ENCODE measurements around the gene HECW1.

HECW1 gene

GRCh38 chr7:43274752-43275151, 162.3 kb downstream of the HECW1 start:
- no peak for DNase-seq

GRCh38 chr7:43276547-43276946, 164.1 kb downstream of the HECW1 start:
- DNase-seq: no peak

GRCh38 chr7:43278088-43278644, 165.7 kb downstream of the HECW1 start:
- no peak for DNase-seq

- DNase-seq: no peak
These were observed 168.8 kb downstream of the HECW1 start for GRCh38 chr7:43281268-43281667.

GRCh38 chr7:43283706-43284105, 171.3 kb downstream of the HECW1 start:
- DNase-seq: no peak

GRCh38 chr7:43289826-43290225, 177.4 kb downstream of the HECW1 start:
- no peak for DNase-seq

GRCh38 chr7:43290978-43291377, 178.5 kb downstream of the HECW1 start:
- DNase-seq: no peak

- no peak for DNase-seq
These were observed 179.3 kb downstream of the HECW1 start for GRCh38 chr7:43291789-43292188.

GRCh38 chr7:43292384-43292783, 179.9 kb downstream of the HECW1 start:
- DNase-seq: no peak

- DNase-seq: no peak
These were observed 181.7 kb downstream of the HECW1 start for GRCh38 chr7:43294080-43294630.

- DNase-seq: no peak
These were observed 183.0 kb downstream of the HECW1 start for GRCh38 chr7:43295429-43295828.

- no peak for DNase-seq
These were observed 183.9 kb downstream of the HECW1 start for GRCh38 chr7:43296306-43296705.

- no peak for DNase-seq
These were observed 186.2 kb downstream of the HECW1 start for GRCh38 chr7:43298617-43299016.

GRCh38 chr7:43300121-43300520, 187.7 kb downstream of the HECW1 start:
- no peak for DNase-seq

- DNase-seq: no peak
These were observed 189.8 kb downstream of the HECW1 start for GRCh38 chr7:43302211-43302711.

- DNase-seq: no peak
These were observed 190.5 kb downstream of the HECW1 start for GRCh38 chr7:43302773-43303460.

GRCh38 chr7:43303740-43304241, 191.3 kb downstream of the HECW1 start:
- DNase-seq: no peak

- no peak for DNase-seq
These were observed 194.0 kb downstream of the HECW1 start for GRCh38 chr7:43306404-43306803.

- DNase-seq: no peak
These were observed 195.1 kb downstream of the HECW1 start for GRCh38 chr7:43307522-43307921.

- DNase-seq: no peak
These were observed 196.7 kb downstream of the HECW1 start for GRCh38 chr7:43308913-43309705.

GRCh38 chr7:43309706-43310022, 197.2 kb downstream of the HECW1 start:
- DNase-seq: no peak

- no peak for DNase-seq
These were observed 198.6 kb downstream of the HECW1 start for GRCh38 chr7:43311052-43311451.

GRCh38 chr7:43311694-43312093, 199.2 kb downstream of the HECW1 start:
- DNase-seq: no peak
